ENCODE measurements around the gene DRAXIN.

The DRAXIN gene

DNA sequence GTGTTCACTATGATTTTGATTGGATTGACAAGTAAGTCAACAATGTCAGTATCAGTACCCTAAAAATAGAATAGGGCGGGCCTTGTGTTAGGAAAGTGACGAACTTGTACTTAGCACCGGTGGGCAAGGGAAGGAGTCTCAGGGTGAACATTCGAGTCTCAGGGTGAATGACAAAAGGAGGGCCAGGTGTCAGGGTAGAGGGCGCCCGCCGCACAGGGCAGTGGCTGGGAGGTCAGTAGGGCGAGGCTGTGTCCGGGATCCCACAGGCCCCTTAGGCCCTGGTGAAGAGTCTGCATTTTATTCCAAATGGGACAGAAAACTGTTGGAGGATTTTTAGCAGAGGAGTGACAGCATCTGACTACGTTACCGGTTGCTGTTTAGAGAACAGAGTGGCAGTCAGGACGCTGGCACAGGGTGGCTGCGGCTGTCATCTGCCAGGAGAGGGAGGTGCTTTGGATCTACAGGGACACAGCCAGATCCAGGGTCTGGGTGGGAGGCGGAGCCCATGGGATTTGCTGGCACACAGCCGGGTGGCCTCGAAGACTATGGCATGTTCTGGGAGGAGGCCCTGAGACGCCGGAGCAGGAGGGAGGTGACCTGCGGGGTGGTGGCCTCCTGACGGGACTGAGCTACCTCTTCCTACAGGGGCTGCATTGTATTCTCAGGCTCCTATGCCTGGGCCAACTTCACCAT lies 55.4 kb downstream of the DRAXIN start:
- Histone ChIP-seq H3K4me1 (ENCODE audit: control insufficient read depth in 2 of 2, insufficient read depth in 1 of 2, low read depth in 1 of 2, low read length in 2 of 2) (peaks cover 0 to under 1% of the 10 kb centered on the region in 2 donors), H2AK5ac (ENCODE audit: low read depth, low read length) (no peak overlapping the region), H2BK120ac (ENCODE audit: low read depth, low read length) (no peak overlapping the region), H3K79me1 (ENCODE audit: low read depth, low read length) (peaks cover 4% of the 10 kb centered on the region), H3K4me2 (ENCODE audit: insufficient read depth, low read length, poor library complexity, severe bottlenecking) (no peak overlapping the region), H2BK5ac (ENCODE audit: low read length) (no peak overlapping the region), H3K4ac (ENCODE audit: low read length) (no peak overlapping the region), H4K91ac (ENCODE audit: low read depth, low read length, poor library complexity) (no peak overlapping the region), H3K9me3 (replicated peaks in 1 of 2; ENCODE audit: control insufficient read depth in 2 of 2, insufficient read depth in 1 of 2, low read depth in 1 of 2, low read length in 2 of 2) (no peaks in the 10 kb centered on the region), H3K4me3 (ENCODE audit: low read length in 2 of 2) (peak overlapping the region in 1 of 2 donors; percentile 48), H2AFZ (ENCODE audit: low read length) (no peak overlapping the region), H2BK15ac (ENCODE audit: low read length) (no peak overlapping the region), H3K9ac (ENCODE audit: low read depth, low read length, poor library complexity) (no peak overlapping the region), H2BK12ac (ENCODE audit: low read length) (no peak overlapping the region), H3K18ac (ENCODE audit: low read length) (no peak overlapping the region), H4K8ac (ENCODE audit: low read depth, low read length) (no peak overlapping the region), H3K27ac (replicated peaks; ENCODE audit: low read length) (no peak overlapping the region), H3K23ac (ENCODE audit: low read depth, low read length, poor library complexity) (no peak overlapping the region), H3K27me3 (ENCODE audit: control insufficient read depth in 3 of 3, insufficient read depth in 3 of 3, low read depth in 1 of 3, low read length in 3 of 3) (no peaks in the 10 kb centered on the region), H3K14ac (ENCODE audit: low read length) (no peak overlapping the region), H3K36me3 (replicated peaks in 1 of 2; ENCODE audit: control insufficient read depth in 2 of 2, insufficient read depth in 2 of 2, low read length in 2 of 2) (peaks cover 22 to 37% of the 10 kb centered on the region in 2 donors)
- DNase-seq (ENCODE audit: low spot score) = no peak
- no CpG with 5 or more reads among the region's 20 CpGs for WGBS, 2 donors (ENCODE audit: extremely low coverage in 2 of 2, insufficient read length in 2 of 2, insufficient replicate concordance in 1 of 2)

DNA sequence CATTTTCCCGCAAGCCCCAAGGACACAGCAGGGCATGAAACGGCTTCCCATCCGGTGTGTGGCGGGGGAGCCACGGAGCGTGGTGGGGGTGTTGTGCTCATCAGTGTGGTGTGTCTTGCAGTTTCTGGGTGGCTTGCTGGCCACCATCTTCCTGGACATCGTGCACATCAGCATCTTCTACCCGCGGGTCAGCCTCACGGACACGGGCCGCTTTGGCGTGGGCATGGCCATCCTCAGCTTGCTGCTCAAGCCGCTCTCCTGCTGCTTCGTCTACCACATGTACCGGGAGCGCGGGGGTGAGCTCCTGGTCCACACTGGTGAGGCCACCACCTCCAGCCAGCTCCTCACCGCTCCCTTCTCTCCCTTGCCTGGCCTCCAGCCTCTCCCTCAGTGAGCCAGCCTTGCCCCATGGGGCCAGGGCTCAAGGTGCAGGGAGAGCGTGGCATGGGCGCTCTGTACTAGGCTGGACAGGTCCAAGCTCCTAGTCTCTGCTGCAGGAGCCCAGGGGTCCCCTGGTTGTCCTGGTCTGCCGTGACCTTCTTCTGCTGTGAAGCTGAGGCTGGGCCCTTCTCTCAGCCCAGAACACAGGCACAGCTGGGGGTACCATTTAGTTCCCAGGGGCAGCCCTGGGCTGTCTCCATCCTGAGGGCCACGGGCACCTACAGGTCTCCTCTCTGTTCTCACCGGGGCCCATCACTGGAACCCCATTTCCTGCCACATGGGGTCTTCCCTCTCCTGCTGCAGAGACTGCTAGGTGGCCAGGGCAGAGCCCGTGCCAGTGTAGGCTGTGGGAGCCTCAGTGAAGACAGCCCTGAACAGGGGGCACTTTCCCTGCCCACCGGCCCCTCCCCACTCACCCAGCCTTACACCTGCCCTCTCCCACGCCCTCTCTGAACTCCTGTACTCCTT lies 57.0 kb downstream of the DRAXIN start:
- WGBS, 2 donors (ENCODE audit: extremely low coverage in 2 of 2, insufficient read length in 2 of 2, insufficient replicate concordance in 1 of 2) = no CpG with 5 or more reads among the region's 27 CpGs
- H3K23ac ChIP-seq (ENCODE audit: low read depth, low read length, poor library complexity) = peak overlapping the region; percentile 55
- H3K14ac ChIP-seq (ENCODE audit: low read length) = no peak overlapping the region

DNA sequence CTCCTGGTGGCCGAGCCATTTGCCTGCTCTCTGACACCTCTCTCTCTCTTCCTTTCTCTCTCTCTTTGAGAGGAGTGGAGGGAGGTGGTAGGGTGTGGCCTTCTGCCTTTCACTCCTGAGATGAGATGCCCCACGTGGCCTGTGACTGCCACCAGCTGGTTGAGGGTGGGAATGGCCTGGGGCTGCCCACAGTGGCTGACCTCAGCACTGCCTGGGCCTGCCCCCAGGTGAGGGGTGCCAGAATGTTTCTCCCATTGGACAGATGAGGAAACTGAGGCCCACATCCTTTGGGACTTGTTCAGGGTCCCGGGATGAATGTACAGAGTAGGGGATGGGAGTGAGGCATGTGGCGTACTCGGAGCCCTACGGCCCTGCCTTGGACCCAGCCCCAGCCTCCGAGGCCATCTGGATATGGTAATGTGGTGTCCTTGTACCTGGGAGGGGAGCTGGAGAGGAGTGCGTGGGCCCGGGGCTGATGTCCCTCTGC lies 57.7 kb downstream of the DRAXIN start:
- H2BK15ac ChIP-seq (ENCODE audit: low read length) = peak overlapping the region; percentile 24
- no peaks in the 10 kb centered on the region for H3K27me3 ChIP-seq (ENCODE audit: control insufficient read depth in 3 of 3, insufficient read depth in 3 of 3, low read depth in 1 of 3, low read length in 3 of 3)
- no peak overlapping the region for H3K27ac ChIP-seq (replicated peaks; ENCODE audit: low read length)
- no CpG with 5 or more reads among the region's 9 CpGs for WGBS, 2 donors (ENCODE audit: extremely low coverage in 2 of 2, insufficient read length in 2 of 2, insufficient replicate concordance in 1 of 2)
- peaks cover 11 to 19% of the 10 kb centered on the region in 2 donors for H3K4me1 ChIP-seq (ENCODE audit: control insufficient read depth in 2 of 2, insufficient read depth in 1 of 2, low read depth in 1 of 2, low read length in 2 of 2)
- peak overlapping the region; percentile 92 for H4K8ac ChIP-seq (ENCODE audit: low read depth, low read length)
- no peak overlapping the region for H3K4me3 ChIP-seq (ENCODE audit: low read length in 2 of 2)
- H3K4ac ChIP-seq (ENCODE audit: low read length) = no peak overlapping the region
- peak overlapping the region; percentile 17 for H2BK5ac ChIP-seq (ENCODE audit: low read length)
- H3K9me3 ChIP-seq (replicated peaks in 1 of 2; ENCODE audit: control insufficient read depth in 2 of 2, insufficient read depth in 1 of 2, low read depth in 1 of 2, low read length in 2 of 2) = no peaks in the 10 kb centered on the region
- H3K4me2 ChIP-seq (ENCODE audit: insufficient read depth, low read length, poor library complexity, severe bottlenecking) = no peak overlapping the region
- H3K9ac ChIP-seq (ENCODE audit: low read depth, low read length, poor library complexity) = no peak overlapping the region
- H3K79me1 ChIP-seq (ENCODE audit: low read depth, low read length) = peaks cover 4% of the 10 kb centered on the region
- H2AFZ ChIP-seq (ENCODE audit: low read length) = no peak overlapping the region
- peak overlapping the region; percentile 55 for H3K23ac ChIP-seq (ENCODE audit: low read depth, low read length, poor library complexity)
- H3K36me3 ChIP-seq (replicated peaks in 1 of 2; ENCODE audit: control insufficient read depth in 2 of 2, insufficient read depth in 2 of 2, low read length in 2 of 2) = peaks cover 22 to 37% of the 10 kb centered on the region in 2 donors
- no peak overlapping the region for H4K91ac ChIP-seq (ENCODE audit: low read depth, low read length, poor library complexity)
- H2AK5ac ChIP-seq (ENCODE audit: low read depth, low read length) = no peak overlapping the region
- no peak overlapping the region for H2BK12ac ChIP-seq (ENCODE audit: low read length)
- no peak overlapping the region for H3K18ac ChIP-seq (ENCODE audit: low read length)
- no peak overlapping the region for H3K14ac ChIP-seq (ENCODE audit: low read length)
- no peak overlapping the region for H2BK120ac ChIP-seq (ENCODE audit: low read depth, low read length)
- DNase-seq (ENCODE audit: low spot score) = no peak

More for the DNA sequence above, 57.0 kb downstream of the DRAXIN start:
- peak overlapping the region; percentile 60 for H3K9ac ChIP-seq (ENCODE audit: low read depth, low read length, poor library complexity)
- H3K36me3 ChIP-seq (replicated peaks in 1 of 2; ENCODE audit: control insufficient read depth in 2 of 2, insufficient read depth in 2 of 2, low read length in 2 of 2) = peaks cover 22 to 37% of the 10 kb centered on the region in 2 donors
- H3K18ac ChIP-seq (ENCODE audit: low read length) = peak overlapping the region; percentile 38
- H3K27me3 ChIP-seq (ENCODE audit: control insufficient read depth in 3 of 3, insufficient read depth in 3 of 3, low read depth in 1 of 3, low read length in 3 of 3) = no peaks in the 10 kb centered on the region
- DNase-seq (ENCODE audit: low spot score) = no peak
- H3K4me1 ChIP-seq (ENCODE audit: control insufficient read depth in 2 of 2, insufficient read depth in 1 of 2, low read depth in 1 of 2, low read length in 2 of 2) = peaks cover 9 to 13% of the 10 kb centered on the region in 2 donors
- no peaks in the 10 kb centered on the region for H3K9me3 ChIP-seq (replicated peaks in 1 of 2; ENCODE audit: control insufficient read depth in 2 of 2, insufficient read depth in 1 of 2, low read depth in 1 of 2, low read length in 2 of 2)
- no peak overlapping the region for H3K27ac ChIP-seq (replicated peaks; ENCODE audit: low read length)
- H2BK120ac ChIP-seq (ENCODE audit: low read depth, low read length) = no peak overlapping the region
- no peak overlapping the region for H3K4me2 ChIP-seq (ENCODE audit: insufficient read depth, low read length, poor library complexity, severe bottlenecking)
- H2BK15ac ChIP-seq (ENCODE audit: low read length) = peak overlapping the region; percentile 49
- H3K4ac ChIP-seq (ENCODE audit: low read length) = no peak overlapping the region
- no peak overlapping the region for H3K4me3 ChIP-seq (ENCODE audit: low read length in 2 of 2)
- H3K79me1 ChIP-seq (ENCODE audit: low read depth, low read length) = peaks cover 4% of the 10 kb centered on the region
- H4K91ac ChIP-seq (ENCODE audit: low read depth, low read length, poor library complexity) = no peak overlapping the region
- H2BK5ac ChIP-seq (ENCODE audit: low read length) = no peak overlapping the region
- peak overlapping the region; percentile 37 for H2AK5ac ChIP-seq (ENCODE audit: low read depth, low read length)
- H2AFZ ChIP-seq (ENCODE audit: low read length) = no peak overlapping the region
- H2BK12ac ChIP-seq (ENCODE audit: low read length) = peak overlapping the region; percentile 41
- H4K8ac ChIP-seq (ENCODE audit: low read depth, low read length) = peak overlapping the region; percentile 92

DNA sequence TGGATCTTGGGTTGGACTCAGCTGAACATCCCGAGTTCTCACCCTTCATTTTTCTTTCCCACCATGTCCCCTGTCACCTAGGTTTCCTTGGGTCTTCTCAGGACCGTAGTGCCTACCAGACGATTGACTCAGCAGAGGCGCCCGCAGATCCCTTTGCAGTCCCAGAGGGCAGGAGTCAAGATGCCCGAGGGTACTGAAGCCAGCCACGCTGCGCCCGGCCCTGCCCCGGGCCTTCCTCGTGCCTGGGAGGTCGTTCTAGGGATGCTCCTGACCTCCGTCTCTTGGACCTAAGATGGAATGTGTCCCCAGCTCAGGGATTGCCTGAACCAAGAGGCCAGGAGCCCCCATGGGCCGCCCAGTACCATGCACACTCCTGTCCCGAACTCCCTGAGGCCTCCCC lies 58.5 kb downstream of the DRAXIN start:
- H2BK12ac ChIP-seq (ENCODE audit: low read length) = no peak overlapping the region
- no peak overlapping the region for H4K91ac ChIP-seq (ENCODE audit: low read depth, low read length, poor library complexity)
- no peak overlapping the region for H3K27ac ChIP-seq (replicated peaks; ENCODE audit: low read length)
- WGBS, 2 donors (ENCODE audit: extremely low coverage in 2 of 2, insufficient read length in 2 of 2, insufficient replicate concordance in 1 of 2) = no CpG with 5 or more reads among the region's 15 CpGs
- H3K4me1 ChIP-seq (ENCODE audit: control insufficient read depth in 2 of 2, insufficient read depth in 1 of 2, low read depth in 1 of 2, low read length in 2 of 2) = peaks cover 11 to 20% of the 10 kb centered on the region in 2 donors
- H3K9ac ChIP-seq (ENCODE audit: low read depth, low read length, poor library complexity) = no peak overlapping the region
- peak overlapping the region; percentile 17 for H2BK5ac ChIP-seq (ENCODE audit: low read length)
- H3K4ac ChIP-seq (ENCODE audit: low read length) = no peak overlapping the region
- peaks cover 22 to 37% of the 10 kb centered on the region in 2 donors for H3K36me3 ChIP-seq (replicated peaks in 1 of 2; ENCODE audit: control insufficient read depth in 2 of 2, insufficient read depth in 2 of 2, low read length in 2 of 2)
- peaks cover 4% of the 10 kb centered on the region for H3K79me1 ChIP-seq (ENCODE audit: low read depth, low read length)
- no peak overlapping the region for H3K4me3 ChIP-seq (ENCODE audit: low read length in 2 of 2)
- H4K8ac ChIP-seq (ENCODE audit: low read depth, low read length) = no peak overlapping the region
- H3K14ac ChIP-seq (ENCODE audit: low read length) = no peak overlapping the region
- H3K23ac ChIP-seq (ENCODE audit: low read depth, low read length, poor library complexity) = no peak overlapping the region
- no peaks in the 10 kb centered on the region for H3K27me3 ChIP-seq (ENCODE audit: control insufficient read depth in 3 of 3, insufficient read depth in 3 of 3, low read depth in 1 of 3, low read length in 3 of 3)
- no peak overlapping the region for H3K4me2 ChIP-seq (ENCODE audit: insufficient read depth, low read length, poor library complexity, severe bottlenecking)
- no peak overlapping the region for H2AK5ac ChIP-seq (ENCODE audit: low read depth, low read length)
- no peak overlapping the region for H2AFZ ChIP-seq (ENCODE audit: low read length)
- H3K9me3 ChIP-seq (replicated peaks in 1 of 2; ENCODE audit: control insufficient read depth in 2 of 2, insufficient read depth in 1 of 2, low read depth in 1 of 2, low read length in 2 of 2) = peaks cover 0 to 3% of the 10 kb centered on the region in 2 donors
- no peak overlapping the region for H3K18ac ChIP-seq (ENCODE audit: low read length)
- no peak overlapping the region for H2BK120ac ChIP-seq (ENCODE audit: low read depth, low read length)
- no peak for DNase-seq (ENCODE audit: low spot score)
- H2BK15ac ChIP-seq (ENCODE audit: low read length) = no peak overlapping the region
